GM19397 (cell line): ENCODE results near the gene DIRAS3.
"Not testable (repeated sequence)": the region's sequence is repeated elsewhere in the genome, so short reads cannot be mapped to it uniquely, and the experiment has no call there.

ENCODE experiments used
- ATAC-seq: cut with Tn5 transposase; IDR thresholded peaks from one replicate; pipeline ENCODE4 v1.9.1; 2021; ENCODE audit warnings: mild to moderate bottlenecking, moderate library complexity; ENCODE audit not compliant: unreplicated experiment

DIRAS3 gene

GRCh38 chr1:68049941-68050878 is at the start of gene DIRAS3:
Gene DIRAS3 (minus strand): TSS chr1:68050627. CDS start chr1:68047297, 3,330 bp downstream.
- no peak for ATAC-seq

GRCh38 chr1:68093737-68094136 is 43.3 kb upstream of the DIRAS3 start:
- no peak for ATAC-seq

- ATAC-seq: no peak
These were observed 36.8 kb upstream of the DIRAS3 start for GRCh38 chr1:68087184-68087583.

- ATAC-seq: no peak
These were observed 35.3 kb upstream of the DIRAS3 start for GRCh38 chr1:68085752-68086151.

GRCh38 chr1:68083686-68084085 is 33.3 kb upstream of the DIRAS3 start:
- no peak for ATAC-seq

- no peak for ATAC-seq
These were observed 31.4 kb upstream of the DIRAS3 start for GRCh38 chr1:68081775-68082283.

- ATAC-seq: no peak
These were observed 28.2 kb upstream of the DIRAS3 start for GRCh38 chr1:68078647-68079046.

GRCh38 chr1:68074472-68074871 is 24.0 kb upstream of the DIRAS3 start:
- no peak for ATAC-seq

GRCh38 chr1:68065766-68066165 is 15.3 kb upstream of the DIRAS3 start:
- ATAC-seq: no peak

- not testable (repeated sequence) for ATAC-seq
These were observed 7.6 kb upstream of the DIRAS3 start for GRCh38 chr1:68058053-68058452.

- ATAC-seq: no peak
These were observed 7.1 kb upstream of the DIRAS3 start for GRCh38 chr1:68057564-68057963.

- ATAC-seq: no peak
These were observed 6.6 kb upstream of the DIRAS3 start for GRCh38 chr1:68057050-68057449.

- no peak for ATAC-seq
These were observed 1.0 kb upstream of the DIRAS3 start for GRCh38 chr1:68051475-68051874.

GRCh38 chr1:68047659-68048026 is 2.8 kb downstream of the DIRAS3 start:
- ATAC-seq: no peak

- ATAC-seq: no peak
These were observed 3.4 kb downstream of the DIRAS3 start for GRCh38 chr1:68046885-68047658.

GRCh38 chr1:68046423-68046822 is 4.0 kb downstream of the DIRAS3 start:
- no peak for ATAC-seq

GRCh38 chr1:68045511-68046180 is 4.8 kb downstream of the DIRAS3 start:
- no peak for ATAC-seq

- no peak for ATAC-seq
These were observed 6.9 kb downstream of the DIRAS3 start for GRCh38 chr1:68043443-68044090.

GRCh38 chr1:68036946-68037345 is 13.5 kb downstream of the DIRAS3 start:
- ATAC-seq: no peak

GRCh38 chr1:68029444-68029843 is 21.0 kb downstream of the DIRAS3 start:
- ATAC-seq: no peak

- no peak for ATAC-seq
These were observed 21.9 kb downstream of the DIRAS3 start for GRCh38 chr1:68028566-68028965.
